Lung (tissue), 12 donors: Measurements from ENCODE around the gene TMX1. TPM values are rescaled to one million over a fixed set of nuclear protein-coding genes. Genes with fewer than 3 reads are reported as not detected.

Experiments
- ATAC-seq: fragments of 200-7000 bp; cut with Tn5 transposase; one replicate; pipeline ENCODE4 v1.9.1; 2020; ENCODE audit warnings: moderate number of reproducible peaks; ENCODE audit not compliant: insufficient read depth, low FRiP score
- DNase-seq, 3 donors: peaks; one replicate each; pipeline ENCODE4 v3.0.0-alpha.2; 2013 to 2017
- H3K27ac ChIP-seq, 2 donors: one replicate each; pipeline ENCODE4 v1.5.1; 2013; ENCODE audit warnings: mild to moderate bottlenecking in 2 of 2, moderate library complexity in 2 of 2, control low read depth in 1 of 2, inconsistent platforms in 1 of 2, low read depth in 1 of 2, low read length in 1 of 2
- H3K27me3 ChIP-seq, 3 donors: one replicate each; pipeline ENCODE4 v1.5.1; 2013; ENCODE audit warnings: low read length in 2 of 3; ENCODE audit not compliant: control insufficient read depth in 3 of 3, insufficient read depth in 3 of 3
- H3K36me3 ChIP-seq, 4 donors: one replicate each; pipeline ENCODE4 v1.5.1; 2013; ENCODE audit warnings: low read length in 4 of 4, mild to moderate bottlenecking in 1 of 4, moderate library complexity in 1 of 4; ENCODE audit not compliant: control insufficient read depth in 4 of 4, insufficient read depth in 4 of 4
- H3K4me1 ChIP-seq, 5 donors: one replicate each; pipeline ENCODE4 v1.5.1; 2013; ENCODE audit warnings: low read length in 5 of 5, mild to moderate bottlenecking in 2 of 5, moderate library complexity in 1 of 5; ENCODE audit not compliant: control insufficient read depth in 5 of 5, insufficient read depth in 5 of 5
- H3K4me3 ChIP-seq: one replicate; pipeline ENCODE4 v1.5.1; 2013; ENCODE audit warnings: mild to moderate bottlenecking, control low read depth, moderate library complexity
- H3K9ac ChIP-seq, 2 donors: one replicate each; pipeline ENCODE4 v1.5.1; 2013; ENCODE audit warnings: low read length in 2 of 2, control low read depth in 1 of 2; ENCODE audit not compliant: insufficient read depth in 1 of 2
- H3K9me3 ChIP-seq, 4 donors: one replicate each; pipeline ENCODE4 v1.5.1; 2013; ENCODE audit warnings: low read length in 3 of 4, mild to moderate bottlenecking in 1 of 4, moderate library complexity in 1 of 4; ENCODE audit not compliant: control insufficient read depth in 4 of 4, insufficient read depth in 3 of 4
- WGBS, 2 donors: extraction: QIAGEN DNeasy Blood & Tissue Kit; methylation state at CpG; one replicate each; pipeline ENCODE4 v1.1.7; 2013; 5-methylcytosine and 5-hydroxymethylcytosine counted together
- polyA plus RNA-seq, 2 donors: library from polyadenylated mRNA; stranded (reverse); fragments of 200-250 nt; gene quantifications; one replicate each; pipeline ENCODE4 v1.2.1, GENCODE V29; 2013
- total RNA-seq, 2 donors: library from RNA; depleted of rRNA in 1 of 2; stranded (reverse); fragments of >200 nt in 1 of 2; gene quantifications; one replicate each; pipeline ENCODE4 v1.2.1, GENCODE V29; 2014 to 2021
- TF ChIP-seq, protein P1 (sequence below): IDR thresholded peaks from 2 replicates; pipeline ENCODE4 v1.5.1; 2012; ENCODE audit warnings: mild to moderate bottlenecking; ENCODE audit errors: control extremely low read depth, extremely low read depth
- donor health status: control.
- donor health status: control.
- donor health status: Bipolar disorder and iron deficiency.
- donor health status: healthy.
- donor health status: DM: yes; HTN: yes; CAD: no.

The TMX1 gene
- total and polyA plus RNA-seq, 4 donors = 6.8 to 31.7 (median 26.3) TPM

GRCh38 chr14:51208982-51209381 lies 31.1 kb upstream of the TMX1 start:
- Histone ChIP-seq H3K9me3 (peaks cover 0 to under 1% (median 0%) of the 10 kb centered on the region in 4 donors), H3K27ac (no peak overlapping the region), H3K4me1 (no peaks in the 10 kb centered on the region), H3K4me3 (no peak overlapping the region), H3K9ac (no peak overlapping the region), H3K27me3 (peaks cover 0 to 2% (median 0%) of the 10 kb centered on the region in 3 donors), H3K36me3 (no peaks in the 10 kb centered on the region)
- no peak for DNase-seq
- TF ChIP-seq, protein P1, sequence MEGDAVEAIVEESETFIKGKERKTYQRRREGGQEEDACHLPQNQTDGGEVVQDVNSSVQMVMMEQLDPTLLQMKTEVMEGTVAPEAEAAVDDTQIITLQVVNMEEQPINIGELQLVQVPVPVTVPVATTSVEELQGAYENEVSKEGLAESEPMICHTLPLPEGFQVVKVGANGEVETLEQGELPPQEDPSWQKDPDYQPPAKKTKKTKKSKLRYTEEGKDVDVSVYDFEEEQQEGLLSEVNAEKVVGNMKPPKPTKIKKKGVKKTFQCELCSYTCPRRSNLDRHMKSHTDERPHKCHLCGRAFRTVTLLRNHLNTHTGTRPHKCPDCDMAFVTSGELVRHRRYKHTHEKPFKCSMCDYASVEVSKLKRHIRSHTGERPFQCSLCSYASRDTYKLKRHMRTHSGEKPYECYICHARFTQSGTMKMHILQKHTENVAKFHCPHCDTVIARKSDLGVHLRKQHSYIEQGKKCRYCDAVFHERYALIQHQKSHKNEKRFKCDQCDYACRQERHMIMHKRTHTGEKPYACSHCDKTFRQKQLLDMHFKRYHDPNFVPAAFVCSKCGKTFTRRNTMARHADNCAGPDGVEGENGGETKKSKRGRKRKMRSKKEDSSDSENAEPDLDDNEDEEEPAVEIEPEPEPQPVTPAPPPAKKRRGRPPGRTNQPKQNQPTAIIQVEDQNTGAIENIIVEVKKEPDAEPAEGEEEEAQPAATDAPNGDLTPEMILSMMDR = no peak
- ATAC-seq = no peak
- 94 to 97% methylated on average over 1 of the region's 1 CpG for WGBS, 2 donors

GRCh38 chr14:51209457-51209856 lies 30.6 kb upstream of the TMX1 start:
- 24 to 67% methylated on average over 1 of the region's 1 CpG for WGBS, 2 donors
- TF ChIP-seq, protein P1 = no peak

GRCh38 chr14:51210594-51210993 lies 29.5 kb upstream of the TMX1 start:
- H3K36me3 ChIP-seq = no peaks in the 10 kb centered on the region
- no peak for DNase-seq
- no peak for ATAC-seq
- 57 to 63% methylated on average over 1 of the region's 1 CpG for WGBS, 2 donors
- H3K4me1 ChIP-seq = no peaks in the 10 kb centered on the region
- H3K4me3 ChIP-seq = no peak overlapping the region
- peaks cover 0 to 2% (median 0%) of the 10 kb centered on the region in 3 donors for H3K27me3 ChIP-seq
- no peaks in the 10 kb centered on the region for H3K9me3 ChIP-seq
- no peak overlapping the region for H3K9ac ChIP-seq
- H3K27ac ChIP-seq = no peak overlapping the region
- TF ChIP-seq, protein P1 = no peak

More at GRCh38 chr14:51209457-51209856, 30.6 kb upstream of the TMX1 start:
- H3K36me3 ChIP-seq = no peaks in the 10 kb centered on the region
- no peak overlapping the region for H3K4me3 ChIP-seq
- H3K27me3 ChIP-seq = peaks cover 0 to 2% (median 0%) of the 10 kb centered on the region in 3 donors
- no peak for ATAC-seq
- no peak overlapping the region for H3K9ac ChIP-seq
- no peak overlapping the region for H3K27ac ChIP-seq
- no peaks in the 10 kb centered on the region for H3K9me3 ChIP-seq
- no peak for DNase-seq
- H3K4me1 ChIP-seq = no peaks in the 10 kb centered on the region

GRCh38 chr14:51211149-51211548 lies 28.9 kb upstream of the TMX1 start:
- Histone ChIP-seq H3K4me1 (no peaks in the 10 kb centered on the region), H3K36me3 (no peaks in the 10 kb centered on the region), H3K9ac (no peak overlapping the region), H3K9me3 (no peaks in the 10 kb centered on the region), H3K27me3 (peaks cover 0 to 2% (median 0%) of the 10 kb centered on the region in 3 donors), H3K27ac (no peak overlapping the region), H3K4me3 (no peak overlapping the region)
- TF ChIP-seq, protein P1 = no peak
- DNase-seq (peak; percentile 31 to 60 (median 56)), ATAC-seq (no peak)
